ENCODE measurements around the gene PRPF38B. TPM values are rescaled to one million over a fixed set of nuclear protein-coding genes. Genes with fewer than 3 reads are reported as not detected.

PRPF38B gene
- total and polyA plus RNA-seq, 2 experiments from 2014 or later = 40.5 to 86.4 TPM

DNA sequence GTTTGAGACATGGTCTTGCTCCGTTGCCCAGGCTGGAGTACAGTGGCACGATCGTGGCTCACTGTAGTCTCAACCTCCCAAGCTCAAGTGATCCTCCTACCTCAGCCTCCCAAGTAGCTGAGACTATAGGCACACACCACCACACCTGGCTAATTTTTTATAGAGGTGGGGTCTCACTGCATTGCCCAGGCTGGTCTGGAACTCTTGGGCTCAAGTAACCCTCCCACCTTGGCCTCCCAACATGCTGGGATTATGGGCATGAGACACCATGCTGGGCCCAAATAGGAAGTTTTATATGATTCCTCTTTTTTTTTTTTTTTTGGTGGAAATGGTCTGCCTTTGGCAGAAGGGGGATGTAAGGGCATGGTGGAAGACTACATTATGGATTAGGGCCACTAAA, 14.5 kb downstream of the PRPF38B start:
- no peaks in the 10 kb centered on the region for H3F3A ChIP-seq (replicated peaks; ENCODE audit: low read depth)
- no peaks in the 10 kb centered on the region for H3K4me1 ChIP-seq (ENCODE audit: insufficient read depth)
- no peak overlapping the region for H3K4me2 ChIP-seq
- TF ChIP-seq, protein P1, sequence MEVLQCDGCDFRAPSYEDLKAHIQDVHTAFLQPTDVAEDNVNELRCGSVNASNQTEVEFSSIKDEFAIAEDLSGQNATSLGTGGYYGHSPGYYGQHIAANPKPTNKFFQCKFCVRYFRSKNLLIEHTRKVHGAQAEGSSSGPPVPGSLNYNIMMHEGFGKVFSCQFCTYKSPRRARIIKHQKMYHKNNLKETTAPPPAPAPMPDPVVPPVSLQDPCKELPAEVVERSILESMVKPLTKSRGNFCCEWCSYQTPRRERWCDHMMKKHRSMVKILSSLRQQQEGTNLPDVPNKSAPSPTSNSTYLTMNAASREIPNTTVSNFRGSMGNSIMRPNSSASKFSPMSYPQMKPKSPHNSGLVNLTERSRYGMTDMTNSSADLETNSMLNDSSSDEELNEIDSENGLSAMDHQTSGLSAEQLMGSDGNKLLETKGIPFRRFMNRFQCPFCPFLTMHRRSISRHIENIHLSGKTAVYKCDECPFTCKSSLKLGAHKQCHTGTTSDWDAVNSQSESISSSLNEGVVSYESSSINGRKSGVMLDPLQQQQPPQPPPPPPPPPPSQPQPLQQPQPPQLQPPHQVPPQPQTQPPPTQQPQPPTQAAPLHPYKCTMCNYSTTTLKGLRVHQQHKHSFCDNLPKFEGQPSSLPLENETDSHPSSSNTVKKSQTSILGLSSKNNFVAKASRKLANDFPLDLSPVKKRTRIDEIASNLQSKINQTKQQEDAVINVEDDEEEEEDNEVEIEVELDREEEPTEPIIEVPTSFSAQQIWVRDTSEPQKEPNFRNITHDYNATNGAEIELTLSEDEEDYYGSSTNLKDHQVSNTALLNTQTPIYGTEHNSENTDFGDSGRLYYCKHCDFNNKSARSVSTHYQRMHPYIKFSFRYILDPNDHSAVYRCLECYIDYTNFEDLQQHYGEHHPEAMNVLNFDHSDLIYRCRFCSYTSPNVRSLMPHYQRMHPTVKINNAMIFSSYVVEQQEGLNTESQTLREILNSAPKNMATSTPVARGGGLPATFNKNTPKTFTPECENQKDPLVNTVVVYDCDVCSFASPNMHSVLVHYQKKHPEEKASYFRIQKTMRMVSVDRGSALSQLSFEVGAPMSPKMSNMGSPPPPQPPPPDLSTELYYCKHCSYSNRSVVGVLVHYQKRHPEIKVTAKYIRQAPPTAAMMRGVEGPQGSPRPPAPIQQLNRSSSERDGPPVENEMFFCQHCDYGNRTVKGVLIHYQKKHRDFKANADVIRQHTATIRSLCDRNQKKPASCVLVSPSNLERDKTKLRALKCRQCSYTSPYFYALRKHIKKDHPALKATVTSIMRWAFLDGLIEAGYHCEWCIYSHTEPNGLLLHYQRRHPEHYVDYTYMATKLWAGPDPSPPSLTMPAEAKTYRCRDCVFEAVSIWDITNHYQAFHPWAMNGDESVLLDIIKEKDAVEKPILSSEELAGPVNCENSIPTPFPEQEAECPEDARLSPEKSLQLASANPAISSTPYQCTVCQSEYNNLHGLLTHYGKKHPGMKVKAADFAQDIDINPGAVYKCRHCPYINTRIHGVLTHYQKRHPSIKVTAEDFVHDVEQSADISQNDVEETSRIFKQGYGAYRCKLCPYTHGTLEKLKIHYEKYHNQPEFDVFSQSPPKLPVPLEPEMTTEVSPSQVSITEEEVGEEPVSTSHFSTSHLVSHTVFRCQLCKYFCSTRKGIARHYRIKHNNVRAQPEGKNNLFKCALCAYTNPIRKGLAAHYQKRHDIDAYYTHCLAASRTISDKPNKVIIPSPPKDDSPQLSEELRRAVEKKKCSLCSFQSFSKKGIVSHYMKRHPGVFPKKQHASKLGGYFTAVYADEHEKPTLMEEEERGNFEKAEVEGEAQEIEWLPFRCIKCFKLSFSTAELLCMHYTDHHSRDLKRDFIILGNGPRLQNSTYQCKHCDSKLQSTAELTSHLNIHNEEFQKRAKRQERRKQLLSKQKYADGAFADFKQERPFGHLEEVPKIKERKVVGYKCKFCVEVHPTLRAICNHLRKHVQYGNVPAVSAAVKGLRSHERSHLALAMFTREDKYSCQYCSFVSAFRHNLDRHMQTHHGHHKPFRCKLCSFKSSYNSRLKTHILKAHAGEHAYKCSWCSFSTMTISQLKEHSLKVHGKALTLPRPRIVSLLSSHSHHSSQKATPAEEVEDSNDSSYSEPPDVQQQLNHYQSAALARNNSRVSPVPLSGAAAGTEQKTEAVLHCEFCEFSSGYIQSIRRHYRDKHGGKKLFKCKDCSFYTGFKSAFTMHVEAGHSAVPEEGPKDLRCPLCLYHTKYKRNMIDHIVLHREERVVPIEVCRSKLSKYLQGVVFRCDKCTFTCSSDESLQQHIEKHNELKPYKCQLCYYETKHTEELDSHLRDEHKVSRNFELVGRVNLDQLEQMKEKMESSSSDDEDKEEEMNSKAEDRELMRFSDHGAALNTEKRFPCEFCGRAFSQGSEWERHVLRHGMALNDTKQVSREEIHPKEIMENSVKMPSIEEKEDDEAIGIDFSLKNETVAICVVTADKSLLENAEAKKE (CRISPR knock-in tag; IDR thresholded peaks at IDR 0.05) = no peak
- TF ChIP-seq NANOG (IDR thresholded peaks at IDR 0.05; ENCODE audit: borderline replicate concordance) (no peak), ZNF331 (CRISPR knock-in tag; IDR thresholded peaks at IDR 0.05; ENCODE audit: low read depth) (no peak), STAT1 (IDR thresholded peaks at IDR 0.05; ENCODE audit: unreplicated experiment) (no peak), POLR2AphosphoS5 (IDR thresholded peaks at IDR 0.05; ENCODE audit: low read depth) (no peak), ZNF114 (CRISPR knock-in tag; IDR thresholded peaks at IDR 0.05) (no peak), EZH2phosphoT487 (IDR thresholded peaks at IDR 0.05; ENCODE audit: unreplicated experiment) (no peak), EZH2 (IDR thresholded peaks at IDR 0.05; ENCODE audit: low read depth, unreplicated experiment) (no peak), JUNB (IDR thresholded peaks at IDR 0.05; ENCODE audit: unreplicated experiment) (no peak), CREB1 (CRISPR knock-in tag; IDR thresholded peaks at IDR 0.05; ENCODE audit: low read depth) (no peak)
- TF ChIP-seq, protein P2, sequence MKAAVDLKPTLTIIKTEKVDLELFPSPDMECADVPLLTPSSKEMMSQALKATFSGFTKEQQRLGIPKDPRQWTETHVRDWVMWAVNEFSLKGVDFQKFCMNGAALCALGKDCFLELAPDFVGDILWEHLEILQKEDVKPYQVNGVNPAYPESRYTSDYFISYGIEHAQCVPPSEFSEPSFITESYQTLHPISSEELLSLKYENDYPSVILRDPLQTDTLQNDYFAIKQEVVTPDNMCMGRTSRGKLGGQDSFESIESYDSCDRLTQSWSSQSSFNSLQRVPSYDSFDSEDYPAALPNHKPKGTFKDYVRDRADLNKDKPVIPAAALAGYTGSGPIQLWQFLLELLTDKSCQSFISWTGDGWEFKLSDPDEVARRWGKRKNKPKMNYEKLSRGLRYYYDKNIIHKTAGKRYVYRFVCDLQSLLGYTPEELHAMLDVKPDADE (IDR thresholded peaks at IDR 0.05) = no peak
- TF ChIP-seq, protein P3, sequence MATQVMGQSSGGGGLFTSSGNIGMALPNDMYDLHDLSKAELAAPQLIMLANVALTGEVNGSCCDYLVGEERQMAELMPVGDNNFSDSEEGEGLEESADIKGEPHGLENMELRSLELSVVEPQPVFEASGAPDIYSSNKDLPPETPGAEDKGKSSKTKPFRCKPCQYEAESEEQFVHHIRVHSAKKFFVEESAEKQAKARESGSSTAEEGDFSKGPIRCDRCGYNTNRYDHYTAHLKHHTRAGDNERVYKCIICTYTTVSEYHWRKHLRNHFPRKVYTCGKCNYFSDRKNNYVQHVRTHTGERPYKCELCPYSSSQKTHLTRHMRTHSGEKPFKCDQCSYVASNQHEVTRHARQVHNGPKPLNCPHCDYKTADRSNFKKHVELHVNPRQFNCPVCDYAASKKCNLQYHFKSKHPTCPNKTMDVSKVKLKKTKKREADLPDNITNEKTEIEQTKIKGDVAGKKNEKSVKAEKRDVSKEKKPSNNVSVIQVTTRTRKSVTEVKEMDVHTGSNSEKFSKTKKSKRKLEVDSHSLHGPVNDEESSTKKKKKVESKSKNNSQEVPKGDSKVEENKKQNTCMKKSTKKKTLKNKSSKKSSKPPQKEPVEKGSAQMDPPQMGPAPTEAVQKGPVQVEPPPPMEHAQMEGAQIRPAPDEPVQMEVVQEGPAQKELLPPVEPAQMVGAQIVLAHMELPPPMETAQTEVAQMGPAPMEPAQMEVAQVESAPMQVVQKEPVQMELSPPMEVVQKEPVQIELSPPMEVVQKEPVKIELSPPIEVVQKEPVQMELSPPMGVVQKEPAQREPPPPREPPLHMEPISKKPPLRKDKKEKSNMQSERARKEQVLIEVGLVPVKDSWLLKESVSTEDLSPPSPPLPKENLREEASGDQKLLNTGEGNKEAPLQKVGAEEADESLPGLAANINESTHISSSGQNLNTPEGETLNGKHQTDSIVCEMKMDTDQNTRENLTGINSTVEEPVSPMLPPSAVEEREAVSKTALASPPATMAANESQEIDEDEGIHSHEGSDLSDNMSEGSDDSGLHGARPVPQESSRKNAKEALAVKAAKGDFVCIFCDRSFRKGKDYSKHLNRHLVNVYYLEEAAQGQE (IDR thresholded peaks at IDR 0.05; ENCODE audit: unreplicated experiment) = no peak
- TF ChIP-seq, protein P4, sequence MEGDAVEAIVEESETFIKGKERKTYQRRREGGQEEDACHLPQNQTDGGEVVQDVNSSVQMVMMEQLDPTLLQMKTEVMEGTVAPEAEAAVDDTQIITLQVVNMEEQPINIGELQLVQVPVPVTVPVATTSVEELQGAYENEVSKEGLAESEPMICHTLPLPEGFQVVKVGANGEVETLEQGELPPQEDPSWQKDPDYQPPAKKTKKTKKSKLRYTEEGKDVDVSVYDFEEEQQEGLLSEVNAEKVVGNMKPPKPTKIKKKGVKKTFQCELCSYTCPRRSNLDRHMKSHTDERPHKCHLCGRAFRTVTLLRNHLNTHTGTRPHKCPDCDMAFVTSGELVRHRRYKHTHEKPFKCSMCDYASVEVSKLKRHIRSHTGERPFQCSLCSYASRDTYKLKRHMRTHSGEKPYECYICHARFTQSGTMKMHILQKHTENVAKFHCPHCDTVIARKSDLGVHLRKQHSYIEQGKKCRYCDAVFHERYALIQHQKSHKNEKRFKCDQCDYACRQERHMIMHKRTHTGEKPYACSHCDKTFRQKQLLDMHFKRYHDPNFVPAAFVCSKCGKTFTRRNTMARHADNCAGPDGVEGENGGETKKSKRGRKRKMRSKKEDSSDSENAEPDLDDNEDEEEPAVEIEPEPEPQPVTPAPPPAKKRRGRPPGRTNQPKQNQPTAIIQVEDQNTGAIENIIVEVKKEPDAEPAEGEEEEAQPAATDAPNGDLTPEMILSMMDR (conservative IDR thresholded peaks at IDR 0.05; ENCODE audit: low read depth in 2 of 2) = no peak
- H3K4me3 Mint-ChIP-seq = no peak overlapping the region
- no peaks in the 10 kb centered on the region for H3K9me3 Mint-ChIP-seq
- no peaks in the 10 kb centered on the region for H3K4me1 Mint-ChIP-seq
- H3K4me3 ChIP-seq = no peak overlapping the region
- no peaks in the 10 kb centered on the region for H4K20me1 ChIP-seq (replicated peaks; ENCODE audit: insufficient read depth)
- H3K36me3 Mint-ChIP-seq (ENCODE audit: low read depth) = peaks cover 8% of the 10 kb centered on the region; the same call in 2 of the 3 replicates
- DNase-seq (ENCODE audit: low spot score) = no peak
- no peaks in the 10 kb centered on the region for H3K27me3 ChIP-seq (ENCODE audit: insufficient read depth)
- H3K36me3 ChIP-seq (ENCODE audit: insufficient read depth) = no peaks in the 10 kb centered on the region
- H2AFZ ChIP-seq = no peak overlapping the region
- no peak for ATAC-seq
- no peak overlapping the region for H3K27ac ChIP-seq (ENCODE audit: low read depth)
- H3K27ac Mint-ChIP-seq = no peak overlapping the region
- H3K27me3 Mint-ChIP-seq (ENCODE audit: insufficient read depth, low read depth, poor library complexity) = peaks cover 2% of the 10 kb centered on the region
- no peaks in the 10 kb centered on the region for H3K79me2 ChIP-seq (replicated peaks; ENCODE audit: insufficient read depth)
- peaks cover 4% of the 10 kb centered on the region for H3K9me2 ChIP-seq (ENCODE audit: insufficient read depth)
